Kasumi-1 (cell line): ENCODE results near the gene PNLIPRP3.
"Not testable (repeated sequence)": the region's sequence is repeated elsewhere in the genome, so short reads cannot be mapped to it uniquely, and the experiment has no call there.

Experiments used
- DNase-seq, 2 experiments: peaks; one replicate each; lab custom pipeline; 2025; lab: John Stamatoyannopoulos, UW

The PNLIPRP3 gene

GRCh38 chr10:116427671-116428070, at the start of gene PNLIPRP3:
TSS of gene PNLIPRP3 (plus strand) at chr10:116427847. CDS start at chr10:116428013, 166 bp downstream.
- DNase-seq = no peak

DNA sequence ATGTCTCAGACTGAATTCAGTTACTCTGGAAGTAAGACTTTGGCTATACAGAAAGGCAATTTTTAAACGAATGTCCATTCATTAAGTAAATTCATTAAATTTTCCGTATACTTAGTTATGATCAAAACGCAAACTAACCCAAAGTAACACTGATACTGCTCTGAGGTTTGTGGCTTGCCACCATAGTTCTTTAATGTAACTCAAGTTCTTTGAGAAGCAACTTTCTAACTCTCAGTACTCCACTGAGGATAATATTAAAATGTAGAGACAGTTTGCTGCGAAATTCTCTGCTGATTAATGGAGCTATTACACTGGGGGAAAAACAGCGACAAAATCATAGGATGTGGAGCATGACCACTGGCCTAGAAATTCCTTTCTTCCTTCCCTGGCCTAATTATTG, 45.4 kb upstream of the PNLIPRP3 start:
- no peak for DNase-seq

DNA sequence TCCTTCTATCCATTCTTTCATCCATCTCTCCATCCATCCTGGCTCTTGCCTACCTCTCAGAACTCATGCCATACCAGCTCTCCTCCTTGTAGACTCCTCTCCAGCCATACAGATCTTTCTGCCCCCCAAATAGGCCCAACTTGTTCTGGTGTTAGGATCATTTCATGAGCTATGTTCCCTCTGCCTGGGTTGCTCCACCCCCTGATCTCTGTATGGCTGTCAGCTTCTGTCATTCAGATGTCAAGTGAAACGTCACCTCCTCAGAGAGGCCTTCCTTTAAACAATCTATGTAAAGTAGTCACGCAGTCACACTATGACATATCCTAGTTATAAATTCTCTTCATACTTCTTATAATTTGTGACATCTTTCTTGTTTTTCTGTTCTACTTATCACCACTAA, 42.3 kb upstream of the PNLIPRP3 start:
- no peak for DNase-seq

GRCh38 chr10:116385994-116386809, 41.4 kb upstream of the PNLIPRP3 start:
- peak; percentile 56 to 59 for DNase-seq

DNA sequence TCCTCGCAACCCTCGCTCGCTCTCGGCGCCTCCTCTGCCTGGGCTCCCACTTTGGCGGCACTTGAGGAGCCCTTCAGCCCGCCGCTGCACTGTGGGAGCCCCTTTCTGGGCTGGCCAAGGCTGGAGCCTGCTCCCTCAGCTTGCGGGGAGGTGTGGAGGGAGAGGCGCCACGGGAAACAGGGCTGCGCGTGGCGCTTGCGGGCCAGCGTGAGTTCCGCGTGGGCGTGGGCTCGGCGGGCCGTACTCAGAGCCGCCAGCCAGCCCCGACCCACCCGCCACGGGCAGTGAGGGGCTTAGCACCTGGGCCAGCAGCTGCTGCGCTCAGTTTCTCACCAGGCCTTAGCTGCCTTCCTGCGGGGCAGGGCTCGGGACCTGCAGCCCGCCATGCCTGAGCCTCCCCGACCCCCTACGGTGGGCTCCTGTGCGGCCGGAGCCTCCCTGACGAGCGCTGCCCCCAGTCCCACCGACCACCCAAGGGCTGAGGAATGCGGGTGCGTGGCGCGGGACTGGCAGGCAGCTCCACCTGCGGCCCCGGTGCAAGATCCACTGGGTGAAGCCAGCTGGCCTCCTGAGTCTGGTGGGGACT, 34.3 kb upstream of the PNLIPRP3 start:
- not testable (repeated sequence) for DNase-seq

DNA sequence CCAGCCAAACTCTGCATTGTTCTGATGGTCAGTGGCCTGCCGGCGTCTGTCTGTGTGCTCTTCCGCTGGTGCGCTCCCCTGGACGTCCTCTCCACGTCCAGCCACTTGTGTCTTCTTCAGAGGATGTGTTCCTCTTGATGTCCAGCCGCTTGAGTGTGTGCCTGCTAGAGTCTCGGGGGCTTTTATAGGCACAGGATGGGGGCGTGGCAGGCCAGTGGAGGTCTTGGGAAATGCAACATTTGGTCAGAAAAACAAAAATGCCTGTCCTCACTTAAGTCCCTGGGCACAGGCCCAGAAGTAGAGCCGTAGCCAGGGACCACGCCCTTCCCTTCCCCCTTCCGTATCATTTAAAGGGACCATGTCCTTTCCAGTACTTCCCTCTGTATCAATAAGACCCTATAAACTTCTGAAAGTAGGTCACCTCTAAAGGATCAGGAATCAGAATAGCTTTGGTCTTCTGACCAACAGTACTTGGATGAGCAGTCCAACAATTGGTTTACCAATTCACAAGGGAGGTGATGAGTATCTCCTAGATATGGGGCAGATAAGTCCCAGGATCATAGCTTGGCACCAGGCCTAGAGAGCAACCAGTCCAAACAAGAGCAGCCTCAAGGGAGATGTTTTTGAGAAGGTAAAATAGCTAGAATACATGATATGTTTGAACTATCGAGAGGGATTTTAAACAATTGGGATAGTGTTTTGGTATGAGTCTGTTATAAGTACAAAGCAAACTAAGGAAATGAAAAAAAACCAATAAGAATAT, 32.2 kb upstream of the PNLIPRP3 start:
- no peak for DNase-seq

GRCh38 chr10:116398224-116398623, 29.4 kb upstream of the PNLIPRP3 start:
- no peak for DNase-seq

- DNase-seq = no peak
These were observed 24.8 kb upstream of the PNLIPRP3 start for GRCh38 chr10:116402858-116403257.

GRCh38 chr10:116403740-116404250, 23.9 kb upstream of the PNLIPRP3 start:
- DNase-seq = no peak

GRCh38 chr10:116408719-116409118, 18.9 kb upstream of the PNLIPRP3 start:
- DNase-seq = no peak

GRCh38 chr10:116410351-116410750, 17.3 kb upstream of the PNLIPRP3 start:
- DNase-seq = no peak

DNA sequence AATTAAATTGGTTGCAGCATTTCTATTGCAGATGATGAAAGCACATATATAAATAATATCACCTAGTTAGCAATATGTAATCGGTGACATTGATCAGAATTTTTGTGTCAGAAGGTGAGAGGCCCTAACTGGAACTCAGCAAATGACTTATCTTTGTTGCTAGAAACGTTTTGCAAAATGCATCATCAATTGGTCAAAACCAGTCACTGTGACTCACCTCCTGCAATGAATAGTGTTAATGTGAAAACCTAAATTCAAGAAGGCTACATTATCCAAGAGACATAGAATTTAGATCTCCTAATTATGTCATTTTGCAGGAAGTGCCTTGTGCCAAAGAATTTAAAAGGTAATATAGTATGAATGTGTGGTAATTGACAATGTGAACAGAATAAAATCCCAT, 9.8 kb upstream of the PNLIPRP3 start:
- DNase-seq = no peak

DNA sequence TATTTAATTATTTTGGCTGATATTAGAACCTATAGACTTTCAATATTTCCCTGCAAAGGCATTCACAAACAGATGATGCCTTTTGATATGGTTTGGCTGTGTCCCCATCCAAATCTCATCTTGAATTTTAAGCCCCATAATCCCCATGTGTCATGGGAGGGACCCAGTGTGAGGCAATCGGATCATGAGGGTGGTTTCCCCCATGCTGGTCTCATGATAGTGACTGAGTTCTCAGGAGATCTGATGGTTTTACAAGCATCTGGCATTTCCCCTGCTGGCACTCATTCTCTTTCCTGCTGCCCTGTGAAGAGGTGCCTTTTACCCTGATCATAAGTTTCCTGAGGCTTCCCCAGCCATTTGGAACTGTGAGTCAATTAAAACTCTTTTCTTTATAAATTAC, 9.3 kb upstream of the PNLIPRP3 start:
- DNase-seq = no peak

GRCh38 chr10:116421815-116422214, 5.8 kb upstream of the PNLIPRP3 start:
- DNase-seq = no peak

- DNase-seq = no peak
These were observed 1.8 kb downstream of the PNLIPRP3 start for GRCh38 chr10:116429288-116429977.

- no peak for DNase-seq
These were observed 2.6 kb downstream of the PNLIPRP3 start for GRCh38 chr10:116430288-116430687.

DNA sequence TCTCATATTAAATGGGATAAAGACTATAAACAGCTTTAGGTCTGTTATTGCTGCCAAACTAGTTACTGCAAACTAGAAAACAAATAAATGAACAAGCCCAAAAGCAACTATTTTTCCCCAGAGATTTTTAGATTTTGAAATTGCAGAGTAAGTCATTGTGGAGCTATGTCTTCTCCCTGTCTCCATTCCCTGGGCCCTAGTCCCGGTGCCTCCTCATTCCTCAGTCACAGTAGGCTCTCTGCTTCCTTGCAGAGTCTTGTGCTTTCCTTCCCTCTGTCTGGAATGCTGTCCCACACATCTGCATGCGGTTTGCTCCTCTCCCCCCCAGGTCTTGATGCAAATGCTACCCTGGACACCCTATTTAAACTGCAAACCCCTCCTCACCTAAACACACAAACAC, 4.0 kb downstream of the PNLIPRP3 start:
- DNase-seq = no peak

- no peak for DNase-seq
These were observed 9.5 kb downstream of the PNLIPRP3 start for GRCh38 chr10:116437076-116437692.

DNA sequence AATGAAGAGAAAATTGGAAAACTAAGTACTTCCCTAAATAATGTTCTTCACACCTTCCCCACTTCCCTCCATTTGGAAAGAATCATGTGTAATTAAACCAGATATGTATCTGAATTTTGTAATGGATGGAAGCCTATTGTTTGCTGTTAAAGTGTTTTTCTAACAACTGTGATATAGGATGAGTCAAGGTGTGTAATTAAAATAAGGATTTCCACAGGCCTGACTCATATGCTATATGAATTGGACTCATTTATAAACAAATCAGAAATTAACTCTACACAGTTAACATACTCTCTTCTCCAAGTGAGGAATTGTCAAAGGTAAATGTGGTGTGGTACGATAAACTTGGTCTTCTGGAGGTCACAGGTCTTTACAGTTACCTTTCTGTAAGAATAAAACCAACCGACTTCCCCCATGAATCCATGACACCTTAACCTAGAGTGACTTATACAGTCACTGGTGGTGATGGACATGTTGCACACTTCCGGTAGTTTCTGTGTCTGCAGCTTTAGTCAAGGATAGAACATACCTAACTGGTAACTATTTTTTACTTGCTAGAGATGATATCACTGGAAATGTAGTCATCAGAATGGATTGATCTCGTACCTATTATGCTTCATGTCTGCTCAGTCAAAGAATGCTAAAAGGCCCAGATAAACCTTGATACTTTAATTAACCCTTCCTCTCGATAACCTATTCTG, 12.8 kb downstream of the PNLIPRP3 start:
- DNase-seq = no peak

DNA sequence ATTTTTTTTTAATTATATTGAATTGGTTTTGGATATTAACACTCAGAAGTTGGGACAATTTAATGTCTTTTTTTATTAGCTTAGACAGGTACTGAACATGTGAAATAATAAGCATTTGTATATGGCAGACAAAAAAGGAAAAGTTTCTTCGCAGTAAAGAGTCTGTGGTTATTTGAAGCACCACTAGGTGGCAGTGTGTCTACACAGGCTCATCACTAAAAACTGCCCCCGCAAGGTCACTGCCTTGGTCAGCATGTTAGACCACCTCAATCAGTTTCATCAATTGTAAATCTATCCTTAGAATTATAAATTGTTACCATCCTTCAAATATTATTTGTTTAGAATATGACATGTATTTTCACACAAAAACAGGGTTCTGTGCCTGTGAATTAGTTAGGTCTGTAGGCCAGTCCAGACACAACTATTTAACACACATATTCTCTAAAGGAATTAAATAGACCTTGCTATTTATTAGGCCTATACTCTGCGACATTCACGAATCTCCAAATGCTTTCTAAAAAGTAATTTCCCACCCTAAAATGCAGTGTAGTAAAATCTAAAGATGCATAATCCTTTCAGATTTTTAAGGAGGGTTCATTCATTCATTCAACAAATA, 17.0 kb downstream of the PNLIPRP3 start:
- DNase-seq = peak; percentile 20 to 54

- no peak for DNase-seq
These were observed 23.2 kb downstream of the PNLIPRP3 start for GRCh38 chr10:116450861-116451260.
